AG09319 (cell line): ENCODE results near the gene FAM170B.

Experiments
- DNase-seq: peaks from one replicate; pipeline ENCODE4 v3.0.0-alpha.2; 2010; ENCODE audit warnings: low read depth; ENCODE audit errors: extremely low read depth
- CTCF ChIP-seq: IDR thresholded peaks from 2 replicates; pipeline ENCODE4 v1.5.1; 2011; ENCODE audit warnings: low read depth, mild to moderate bottlenecking, inconsistent platforms, low read length, moderate library complexity

The FAM170B gene

GRCh38 chr10:49163741-49164140 lies 29.9 kb upstream of the FAM170B start:
- no peak for TF ChIP-seq CTCF
- no peak for DNase-seq

- no peak for DNase-seq
- TF ChIP-seq CTCF, result no peak
These were observed 29.0 kb upstream of the FAM170B start for GRCh38 chr10:49162761-49163310.

- TF ChIP-seq CTCF, result no peak
- DNase-seq, result no peak
These were observed 28.2 kb upstream of the FAM170B start for GRCh38 chr10:49162063-49162462.

- peak; percentile 69 for TF ChIP-seq CTCF
- DNase-seq, result no peak
These were observed 27.7 kb upstream of the FAM170B start for GRCh38 chr10:49161411-49161997.

GRCh38 chr10:49160814-49161213 lies 27.0 kb upstream of the FAM170B start:
- no peak for DNase-seq

GRCh38 chr10:49160110-49160509 lies 26.3 kb upstream of the FAM170B start:
- DNase-seq, result no peak
- TF ChIP-seq CTCF, result no peak

More at GRCh38 chr10:49160814-49161213, 27.0 kb upstream of the FAM170B start:
- no peak for TF ChIP-seq CTCF

- no peak for DNase-seq
- TF ChIP-seq CTCF, result no peak
These were observed 25.1 kb upstream of the FAM170B start for GRCh38 chr10:49158915-49159314.
